Measurements from ENCODE around the gene RPS29. TPM values are rescaled to one million over a fixed set of nuclear protein-coding genes. Genes with fewer than 3 reads are reported as not detected.

The RPS29 gene
- polyA plus RNA-seq, 1 donor from 2014 or later = 6,695 TPM

- H4K20me1 ChIP-seq (ENCODE audit: insufficient read depth) = no peaks in the 10 kb centered on the region
- H3K27ac ChIP-seq (ENCODE audit: low read length) = no peak overlapping the region
- H3K36me3 ChIP-seq (ENCODE audit: insufficient read depth, low read length) = no peaks in the 10 kb centered on the region
- no peaks in the 10 kb centered on the region for H3K79me2 ChIP-seq (replicated peaks; ENCODE audit: insufficient read depth, low read length)
- no peak overlapping the region for H3K4me3 ChIP-seq (ENCODE audit: low read length)
- no peak overlapping the region for H3K4me2 ChIP-seq (ENCODE audit: low read length)
- no peak overlapping the region for H2AFZ ChIP-seq (ENCODE audit: low read depth, low read length)
- H3K9ac ChIP-seq (ENCODE audit: low read length) = no peak overlapping the region
- no peaks in the 10 kb centered on the region for H3K9me2 ChIP-seq (ENCODE audit: insufficient read depth, low read length)
- no peak for TF ChIP-seq RAD21 (conservative IDR thresholded peaks at IDR 0.05)
- TF ChIP-seq EZH2 (IDR thresholded peaks at IDR 0.05; ENCODE audit: borderline replicate concordance, insufficient read depth, low read length, poor library complexity, severe bottlenecking) = no peak
- no peak for TF ChIP-seq REST (IDR thresholded peaks at IDR 0.05; ENCODE audit: borderline replicate concordance)
- TF ChIP-seq SMC3 (conservative IDR thresholded peaks at IDR 0.05; ENCODE audit: poor library complexity) = no peak
- no peak for TF ChIP-seq EP300 (conservative IDR thresholded peaks at IDR 0.05; ENCODE audit: poor library complexity, severe bottlenecking)
- no peak for TF ChIP-seq POLR2AphosphoS5 (IDR thresholded peaks at IDR 0.05)
- TF ChIP-seq MXI1 (conservative IDR thresholded peaks at IDR 0.05; ENCODE audit: poor library complexity, severe bottlenecking) = no peak
- no peaks in the 10 kb centered on the region for H3F3A ChIP-seq (ENCODE audit: insufficient read depth, low read length, poor library complexity, severe bottlenecking)
- no peaks in the 10 kb centered on the region for H3K27me3 ChIP-seq (ENCODE audit: insufficient read depth, low read depth, low read length)
- H3K9me3 ChIP-seq (ENCODE audit: low read length) = peaks cover 5% of the 10 kb centered on the region
These were observed 45.1 kb downstream of the RPS29 start for GRCh38 chr14:49541049-49541448.

GRCh38 chr14:49538852-49539251 is 47.3 kb downstream of the RPS29 start:
- Histone ChIP-seq H3K9ac (ENCODE audit: low read length) (no peak overlapping the region), H3K27me3 (ENCODE audit: insufficient read depth, low read depth, low read length) (no peaks in the 10 kb centered on the region), H3K9me2 (ENCODE audit: insufficient read depth, low read length) (no peaks in the 10 kb centered on the region), H3K27ac (ENCODE audit: low read length) (no peak overlapping the region), H3K4me3 (ENCODE audit: low read length) (no peak overlapping the region), H3K79me2 (replicated peaks; ENCODE audit: insufficient read depth, low read length) (no peaks in the 10 kb centered on the region), H3K9me3 (ENCODE audit: low read length) (peaks cover 5% of the 10 kb centered on the region), H3K36me3 (ENCODE audit: insufficient read depth, low read length) (no peaks in the 10 kb centered on the region), H3F3A (ENCODE audit: insufficient read depth, low read length, poor library complexity, severe bottlenecking) (no peaks in the 10 kb centered on the region), H2AFZ (ENCODE audit: low read depth, low read length) (no peak overlapping the region), H4K20me1 (ENCODE audit: insufficient read depth) (no peaks in the 10 kb centered on the region), H3K4me2 (ENCODE audit: low read length) (no peak overlapping the region)
- TF ChIP-seq SMC3 (conservative IDR thresholded peaks at IDR 0.05; ENCODE audit: poor library complexity) = no peak
- no peak for TF ChIP-seq RAD21 (conservative IDR thresholded peaks at IDR 0.05)
- no peak for TF ChIP-seq POLR2AphosphoS5 (IDR thresholded peaks at IDR 0.05)

Small RNA genes lying within 50 kb of the gene (small RNA-seq; reads per million reads assigned to genes)
- gene AL139099.3 = 0 reads per million in 3 experiments
- gene AL139099.4 = 0 reads per million in 3 experiments
- 0 to 1.2 (median 0) reads per million in 3 experiments for gene RF00019
- 0 reads per million in 3 experiments for gene RNA5SP384

Other genes with a start within 250 kb of the RPS29 start
- gene LRR1, start 12.6 kb upstream of the RPS29 start, polyA plus RNA-seq = 4.4 TPM in 2 replicates
- gene RPL36AL, start 34.2 kb upstream of the RPS29 start, polyA plus RNA-seq = 130 and 147 TPM in 2 replicates
- 23.7 and 24.7 TPM in 2 replicates for gene MGAT2, start 34.4 kb upstream of the RPS29 start, polyA plus RNA-seq
- 37.2 and 41.6 TPM in 2 replicates for gene DNAAF2, start 48.9 kb upstream of the RPS29 start, polyA plus RNA-seq
- gene POLE2, start 101.8 kb upstream of the RPS29 start, polyA plus RNA-seq = 2.8 and 7.9 TPM in 2 replicates
- 5.2 and 6.5 TPM in 2 replicates for gene KLHDC1, start 106.7 kb upstream of the RPS29 start, polyA plus RNA-seq
- 290 and 305 TPM in 2 replicates for gene KLHDC2, start 181.8 kb upstream of the RPS29 start, polyA plus RNA-seq